GM19025 (cell line): Measurements from ENCODE around the gene DNASE1L3.
"Not testable (repeated sequence)": the region's sequence is repeated elsewhere in the genome, so short reads cannot be mapped to it uniquely, and the experiment has no call there.

Experiments used
- ATAC-seq: cut with Tn5 transposase; IDR thresholded peaks from one replicate; pipeline ENCODE4 v1.9.1; 2021; ENCODE audit warnings: mild to moderate bottlenecking, low read depth, moderate library complexity; ENCODE audit not compliant: unreplicated experiment

DNASE1L3 gene

GRCh38 chr3:58236527-58237237, 25.9 kb upstream of the DNASE1L3 start:
- no peak for ATAC-seq

DNA sequence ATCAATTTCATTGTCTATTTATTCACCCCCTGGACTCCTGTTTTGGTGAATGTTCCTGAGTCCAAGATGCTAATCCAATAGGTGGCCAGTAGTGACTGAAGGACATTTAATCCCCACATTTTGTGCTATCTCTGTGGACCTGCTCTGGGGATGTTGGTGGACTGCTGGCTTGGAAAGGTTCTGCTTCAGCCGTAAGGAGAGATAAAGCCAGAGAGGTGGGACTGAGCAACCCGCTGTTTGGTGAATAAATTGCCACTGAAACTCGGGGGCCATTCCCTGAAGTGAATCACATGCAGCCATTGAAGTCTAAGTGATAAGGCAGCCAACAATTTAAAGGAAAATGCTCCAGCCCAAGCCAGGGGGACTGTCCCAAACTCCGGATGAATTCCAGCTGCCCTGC, 25.2 kb upstream of the DNASE1L3 start:
- ATAC-seq = no peak

DNA sequence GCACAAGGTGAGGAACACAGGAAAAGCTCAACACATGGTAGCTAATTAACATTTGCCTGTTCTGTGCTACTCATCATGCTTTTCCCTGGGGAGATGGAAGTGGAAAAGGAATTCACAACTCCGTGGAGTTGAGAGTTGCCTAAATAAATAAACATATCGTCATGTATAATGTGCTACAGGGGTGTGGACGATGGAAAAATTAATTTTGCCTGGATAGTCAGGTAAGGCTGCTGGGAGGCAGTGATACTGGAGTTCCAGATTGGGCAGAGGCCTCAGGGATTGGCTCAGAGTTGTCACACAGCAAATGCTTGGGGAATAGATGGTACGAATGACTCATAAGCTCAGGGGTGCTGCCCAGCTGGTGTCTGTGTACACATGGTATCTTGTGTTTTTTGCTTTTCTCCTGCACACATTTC, 23.8 kb upstream of the DNASE1L3 start:
- ATAC-seq = no peak

DNA sequence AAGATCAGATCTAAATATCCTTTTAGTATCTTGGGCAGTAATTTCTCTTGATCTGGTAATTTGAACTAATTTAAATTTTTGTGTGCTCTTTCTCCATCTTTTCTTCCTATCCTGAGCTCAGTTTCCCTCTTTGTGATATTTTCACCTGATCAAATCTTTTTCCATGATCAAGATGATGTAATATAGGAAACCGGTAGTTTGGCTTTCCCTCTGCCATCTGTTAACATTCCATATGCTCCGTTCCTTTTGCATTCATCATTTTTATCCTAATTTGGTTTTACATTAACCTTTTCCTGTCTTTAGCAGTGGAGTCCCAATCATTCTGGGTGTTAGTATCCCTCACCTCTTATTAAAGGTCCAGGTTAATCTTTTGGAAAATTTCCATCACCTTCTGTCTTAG, 20.9 kb upstream of the DNASE1L3 start:
- ATAC-seq = no peak

- no peak for ATAC-seq
These were observed 20.2 kb upstream of the DNASE1L3 start for GRCh38 chr3:58230876-58231552.

GRCh38 chr3:58227933-58228332, 17.2 kb upstream of the DNASE1L3 start:
- ATAC-seq = not testable (repeated sequence)

- no peak for ATAC-seq
These were observed 13.1 kb upstream of the DNASE1L3 start for GRCh38 chr3:58223855-58224254.

DNA sequence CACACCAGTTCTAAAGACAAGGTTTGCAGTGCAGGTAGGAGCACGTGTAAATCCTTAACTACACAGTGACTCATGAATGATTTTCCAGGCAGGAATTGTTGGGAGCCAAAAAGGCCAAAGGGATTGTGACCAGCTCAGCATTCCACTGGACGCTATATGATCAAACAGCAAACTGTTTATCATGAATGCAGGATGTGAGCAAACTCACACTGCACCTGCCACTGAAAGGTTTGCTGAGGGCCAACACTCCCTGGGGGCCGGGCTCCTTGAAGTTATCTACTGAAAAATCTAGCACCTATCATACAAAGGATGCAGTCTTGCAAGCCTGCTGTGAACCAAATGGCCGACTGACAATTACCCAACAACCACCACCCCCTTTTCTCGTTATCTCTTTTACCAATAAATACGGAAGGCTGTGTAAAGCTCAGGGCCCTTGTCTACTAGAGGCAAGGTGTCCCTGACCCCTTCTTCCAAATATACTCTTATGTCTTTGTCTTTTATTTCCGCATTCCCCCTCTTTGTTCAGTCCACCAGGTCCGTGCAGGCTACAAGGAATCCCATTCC, 11.5 kb upstream of the DNASE1L3 start:
- ATAC-seq = no peak

- no peak for ATAC-seq
These were observed 8.1 kb upstream of the DNASE1L3 start for GRCh38 chr3:58218904-58219303.

DNA sequence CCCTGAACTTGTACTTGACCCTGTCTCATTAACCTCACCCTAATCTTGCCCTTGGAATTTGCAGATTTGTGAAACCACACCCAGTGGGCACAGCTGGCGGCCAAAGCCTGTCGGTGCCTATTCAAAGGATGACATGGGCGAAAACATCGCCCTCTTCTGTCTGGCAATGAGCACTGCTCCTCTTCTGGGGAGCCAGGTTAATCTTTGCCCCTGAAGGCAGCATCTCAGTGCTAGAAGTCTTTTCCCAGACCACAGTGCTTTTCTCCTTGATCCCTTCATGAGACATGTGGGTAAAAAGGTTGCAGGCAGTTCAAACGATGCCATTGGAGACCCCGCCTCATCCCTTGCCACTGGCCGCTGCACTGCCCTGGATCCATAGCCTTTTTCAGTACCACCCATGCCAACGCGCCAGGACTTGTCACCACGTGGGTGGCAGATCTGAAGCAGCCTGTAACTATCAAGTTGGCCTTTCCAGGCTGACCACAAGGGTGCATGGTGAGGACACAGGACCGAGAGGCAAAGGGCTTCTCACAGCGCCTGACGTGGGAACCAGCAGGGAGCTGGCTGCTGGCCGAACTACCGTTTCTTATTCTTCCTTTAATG, 6.5 kb upstream of the DNASE1L3 start:
- ATAC-seq = no peak

DNA sequence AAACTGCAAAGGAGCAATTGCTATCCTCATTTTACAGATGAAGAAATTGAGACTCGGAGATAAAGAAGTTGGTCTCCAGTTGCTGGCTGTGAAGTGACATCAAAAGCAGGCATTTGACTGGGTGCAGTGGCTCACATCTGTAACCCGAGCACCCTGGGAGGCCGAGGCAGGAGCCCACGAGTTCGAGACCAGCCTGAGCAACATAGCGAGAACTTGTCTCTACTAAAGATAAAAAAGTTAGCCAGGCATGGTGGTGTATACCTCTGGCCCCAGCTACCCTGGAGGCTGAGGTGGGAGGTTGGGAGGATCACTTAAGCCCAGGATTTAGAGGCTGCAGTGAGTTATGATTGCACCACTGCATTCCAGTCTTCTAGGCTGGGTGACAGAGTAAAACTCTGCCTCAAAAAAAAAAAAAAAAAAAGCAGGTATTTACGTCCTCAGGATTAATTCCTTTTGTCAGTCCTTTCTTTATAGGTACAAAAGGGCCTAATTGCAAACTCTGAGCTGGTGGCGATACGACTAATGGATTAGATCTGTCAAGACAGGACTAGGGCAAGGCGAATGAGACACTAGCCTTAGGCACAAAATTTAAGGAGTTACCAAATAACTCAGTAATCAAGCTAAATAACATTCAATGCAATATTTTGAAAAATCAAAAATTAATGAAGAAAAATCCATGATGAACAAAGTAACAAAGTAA, 5.9 kb upstream of the DNASE1L3 start:
- no peak for ATAC-seq

GRCh38 chr3:58215317-58216025, 4.7 kb upstream of the DNASE1L3 start:
- ATAC-seq = no peak

DNA sequence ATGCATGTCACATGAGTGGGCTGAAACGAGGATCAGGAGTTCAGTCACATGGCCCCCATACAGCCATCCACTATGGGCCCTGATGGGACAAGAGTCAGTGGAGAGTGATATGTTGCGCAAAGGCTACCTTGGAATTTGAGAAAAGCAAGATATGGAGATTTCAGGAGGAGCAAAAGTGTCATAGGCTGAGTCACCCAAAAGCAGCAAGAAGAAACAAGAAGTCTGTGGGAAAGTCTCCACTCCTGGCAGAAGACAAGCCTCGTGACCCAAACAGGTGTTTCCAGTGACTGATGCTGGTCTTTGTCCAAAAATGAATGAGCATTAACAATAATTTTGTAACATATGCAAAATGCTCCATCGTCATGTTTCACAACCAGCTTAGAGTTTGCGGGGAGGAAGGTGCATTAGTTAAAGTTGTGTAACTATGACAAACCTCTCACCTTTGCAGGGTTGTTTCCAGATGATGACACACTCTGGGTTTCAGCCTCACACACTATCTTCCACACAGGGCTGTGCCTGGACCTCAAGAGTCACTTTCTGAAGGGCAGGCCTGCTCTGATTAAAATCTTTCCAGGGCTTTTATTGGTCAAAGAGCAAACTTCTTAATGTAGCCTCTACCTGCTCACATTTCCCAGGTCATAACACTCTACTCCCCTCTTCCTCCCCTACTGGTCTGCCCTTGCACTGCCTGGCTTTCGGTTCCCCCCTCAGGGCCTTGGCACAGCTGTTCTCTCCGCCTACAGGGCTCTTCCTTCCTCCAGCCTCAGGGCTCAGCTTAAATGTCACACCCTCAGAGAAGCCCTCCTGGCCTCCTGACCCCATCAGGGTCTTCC, 3.9 kb upstream of the DNASE1L3 start:
- ATAC-seq = peak; percentile 69

DNA sequence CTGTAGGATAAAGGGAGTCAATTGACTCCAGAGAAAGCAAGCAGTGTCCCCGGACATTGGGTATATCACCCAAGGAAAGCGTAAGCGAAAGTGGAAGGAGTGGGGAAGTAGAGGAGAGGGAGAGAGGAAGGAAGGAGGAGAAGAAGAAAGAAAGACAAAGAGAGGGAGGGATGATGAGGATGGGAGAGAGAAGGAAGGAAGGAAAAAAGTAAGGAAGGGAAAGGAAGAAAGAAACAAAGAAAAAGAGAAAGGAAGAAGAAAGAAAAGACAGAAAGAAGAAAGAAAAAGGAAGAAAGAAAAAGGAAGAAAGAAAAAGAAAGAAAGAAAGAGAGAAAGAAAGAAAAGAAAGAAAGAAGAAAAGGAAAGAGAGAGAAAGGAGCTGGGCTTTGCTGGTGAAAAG, 839 bp downstream of the DNASE1L3 start:
- no peak for ATAC-seq

DNA sequence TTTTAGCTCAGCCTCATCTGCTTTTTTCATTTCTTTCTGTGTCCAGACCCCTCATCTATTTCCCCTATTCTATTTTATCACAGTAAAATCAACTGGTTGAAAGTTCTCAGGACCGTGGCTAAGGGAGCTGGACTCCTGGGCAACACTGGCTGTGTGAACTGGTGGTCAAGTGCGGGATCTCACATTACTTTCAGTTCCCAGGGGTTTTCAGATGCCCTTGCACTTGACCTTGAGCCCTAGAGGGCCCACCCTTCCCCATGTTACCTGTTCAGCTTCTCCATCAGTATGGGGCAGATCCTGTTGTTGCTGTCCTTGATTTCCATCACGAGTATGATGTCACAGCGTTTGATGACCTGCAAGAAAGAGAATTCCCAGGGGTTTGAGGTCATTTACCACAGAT, 2.8 kb downstream of the DNASE1L3 start:
- ATAC-seq = no peak

GRCh38 chr3:58206406-58207011, 4.3 kb downstream of the DNASE1L3 start:
- ATAC-seq = no peak

- no peak for ATAC-seq
These were observed 4.8 kb downstream of the DNASE1L3 start for GRCh38 chr3:58205981-58206380.

GRCh38 chr3:58204720-58205119, 6.1 kb downstream of the DNASE1L3 start:
- ATAC-seq = no peak

DNA sequence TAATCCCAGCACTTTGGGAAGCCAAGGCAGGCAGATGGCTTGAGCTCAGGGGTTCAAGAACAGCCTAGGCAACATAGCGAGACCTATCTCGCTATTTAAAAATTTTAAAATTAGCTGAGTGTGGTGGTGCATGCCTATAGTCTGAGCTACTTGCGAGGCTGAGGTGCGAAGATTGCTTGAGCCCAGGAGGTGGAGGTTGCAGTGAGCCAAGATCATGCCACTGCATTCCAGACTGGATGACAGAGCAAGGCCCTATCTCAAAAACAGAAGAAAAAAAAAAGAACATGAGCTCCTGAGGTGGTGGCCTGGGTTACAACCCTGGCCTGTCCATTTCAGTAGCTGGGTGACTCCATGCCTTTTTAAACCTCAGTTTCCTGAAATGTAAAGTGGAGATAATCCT, 7.2 kb downstream of the DNASE1L3 start:
- no peak for ATAC-seq
